Astrocyte (in vitro differentiated cells and primary cell): ENCODE results near the gene PNLIP. TPM values are rescaled to one million over a fixed set of nuclear protein-coding genes. Genes with fewer than 3 reads are reported as not detected.

Experiments
- DNase-seq: peaks from one replicate; pipeline ENCODE4 v3.0.0-alpha.2; 2010; ENCODE audit warnings: low read depth
- FAIRE-seq: peaks from 2 replicates; lab custom pipeline; 2011; peaks lifted over from hg19 to GRCh38; lab: Jason Lieb, UNC
- H2AFZ ChIP-seq: 2 replicates; pipeline ENCODE4 v1.6.0; 2012; ENCODE audit warnings: low read depth, low read length, inconsistent platforms
- H3K27ac ChIP-seq: 2 replicates; pipeline ENCODE4 v1.5.1; 2011; ENCODE audit warnings: low read depth, low read length, inconsistent platforms
- H3K27me3 ChIP-seq: 2 replicates; pipeline ENCODE4 v1.6.0; 2011; ENCODE audit warnings: low read length, inconsistent platforms; ENCODE audit not compliant: insufficient read depth
- H3K36me3 ChIP-seq: 2 replicates; pipeline ENCODE4 v1.5.1; 2011; ENCODE audit warnings: low read length, inconsistent platforms; ENCODE audit not compliant: insufficient read depth
- H3K4me1 ChIP-seq: 2 replicates; pipeline ENCODE4 v1.5.1; 2011; ENCODE audit warnings: low read length, inconsistent platforms; ENCODE audit not compliant: insufficient read depth
- H3K4me2 ChIP-seq: 2 replicates; pipeline ENCODE4 v1.6.0; 2012; ENCODE audit warnings: low read length, inconsistent platforms
- H3K4me3 ChIP-seq: 2 replicates; pipeline ENCODE4 v1.5.1; 2011; ENCODE audit warnings: low read depth, mild to moderate bottlenecking, low read length, inconsistent platforms; ENCODE audit not compliant: insufficient read depth
- H3K79me2 ChIP-seq: 2 replicates; pipeline ENCODE4 v1.6.0; 2012; ENCODE audit warnings: mild to moderate bottlenecking, low read length, inconsistent platforms; ENCODE audit not compliant: insufficient read depth
- H3K9ac ChIP-seq: 2 replicates; pipeline ENCODE4 v1.6.0; 2012; ENCODE audit warnings: mild to moderate bottlenecking, low read length, inconsistent platforms
- H3K9me3 ChIP-seq: 2 replicates; pipeline ENCODE4 v1.5.1; 2012; ENCODE audit warnings: low read depth, mild to moderate bottlenecking, low read length, inconsistent platforms; ENCODE audit not compliant: insufficient read depth
- H4K20me1 ChIP-seq: 2 replicates; pipeline ENCODE4 v1.6.0; 2012; ENCODE audit warnings: low read length, inconsistent platforms; ENCODE audit not compliant: insufficient read depth
- H3K27ac Mint-ChIP-seq: one replicate; pipeline ENCODE4 v1.8.0; 2021; ENCODE audit warnings: mild to moderate bottlenecking, mixed read lengths; ENCODE audit not compliant: unreplicated experiment
- H3K27me3 Mint-ChIP-seq: one replicate; pipeline ENCODE4 v1.8.0; 2021; ENCODE audit warnings: low read depth, mixed read lengths; ENCODE audit not compliant: unreplicated experiment
- H3K36me3 Mint-ChIP-seq: one replicate; pipeline ENCODE4 v1.8.0; 2021; ENCODE audit warnings: low read depth, mixed read lengths; ENCODE audit not compliant: unreplicated experiment
- H3K4me1 Mint-ChIP-seq: one replicate; pipeline ENCODE4 v1.8.0; 2021; ENCODE audit warnings: low read depth, mixed read lengths; ENCODE audit not compliant: unreplicated experiment
- H3K4me3 Mint-ChIP-seq: one replicate; pipeline ENCODE4 v1.8.0; 2021; ENCODE audit warnings: mild to moderate bottlenecking, moderate library complexity, mixed read lengths; ENCODE audit not compliant: unreplicated experiment
- H3K9me3 Mint-ChIP-seq: one replicate; pipeline ENCODE4 v1.8.0; 2021; ENCODE audit warnings: mild to moderate bottlenecking, mixed read lengths; ENCODE audit not compliant: unreplicated experiment
- EZH2 ChIP-seq: IDR thresholded peaks from 2 replicates; pipeline ENCODE4 v1.6.1; 2012; ENCODE audit warnings: mild to moderate bottlenecking, low read length, inconsistent platforms; ENCODE audit not compliant: insufficient read depth
- total RNA-seq: library from RNA; stranded (reverse); gene quantifications from 2 replicates; pipeline ENCODE4 v1.2.1, GENCODE V29; 2021
- TF ChIP-seq, protein P1 (sequence below): IDR thresholded peaks from 2 replicates; pipeline ENCODE4 v1.5.1; 2011; ENCODE audit warnings: low read depth, mild to moderate bottlenecking, inconsistent platforms, low read length, moderate library complexity; ENCODE audit not compliant: insufficient read depth

The PNLIP gene
- total RNA-seq, 1 donor from 2014 or later = not detected

DNA sequence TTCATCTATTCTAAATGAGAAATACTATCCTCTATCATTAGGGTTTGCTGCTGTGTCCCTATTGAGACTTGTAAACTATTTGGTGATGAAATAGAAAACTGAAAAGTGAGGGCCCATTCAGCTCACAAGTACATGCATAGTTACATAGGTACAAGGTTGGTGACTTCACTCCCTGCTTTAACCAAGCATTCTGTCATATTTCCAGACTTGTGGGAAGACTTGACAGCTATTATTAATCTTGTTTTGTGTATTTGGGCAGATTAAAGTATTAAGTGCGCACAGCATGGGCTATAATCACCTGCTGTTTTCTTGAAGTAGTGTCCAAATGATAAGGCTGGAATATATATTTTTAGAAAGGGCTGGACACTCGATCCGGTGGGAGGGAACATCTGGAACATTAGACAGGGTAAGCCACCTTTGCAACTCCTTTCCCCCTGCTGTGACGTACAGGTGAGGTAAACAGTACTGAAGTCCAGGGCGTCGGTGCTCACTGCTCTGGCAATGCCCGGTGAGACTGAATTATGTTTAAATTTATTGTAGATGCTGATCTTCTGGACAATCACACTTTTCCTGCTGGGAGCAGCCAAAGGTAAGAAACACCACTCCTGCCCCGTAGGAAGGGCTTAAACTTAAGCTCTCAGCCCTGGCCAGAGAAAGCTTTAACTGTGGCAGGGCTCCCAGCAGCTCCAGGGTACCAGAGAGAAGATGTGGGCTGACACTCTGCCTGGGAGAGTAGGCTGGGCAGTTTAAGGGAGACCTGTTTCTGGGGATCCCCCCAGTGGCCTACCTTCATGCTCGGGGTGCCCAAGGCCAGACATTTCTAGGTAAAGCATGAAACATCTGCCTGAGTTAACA lies 45.1 kb downstream of the PNLIP start, which contains the start of gene PNLIPRP1:
Gene PNLIPRP1, plus strand, starts transcription at position 370 of the 855 bp plus-strand sequence. Its CDS starts 171 bp downstream, at position 541.
- Histone ChIP-seq H3K4me2 (no peak within 1 kb of the TSS), H3K27me3 (no peaks in the 10 kb centered on the region), H3K79me2 (no peaks in the 10 kb centered on the region), H3K4me3 (no peak within 1 kb of the TSS), H4K20me1 (no peaks in the 10 kb centered on the region), H3K9ac (no peak within 1 kb of the TSS), H2AFZ (no peak within 1 kb of the TSS), H3K36me3 (no peaks in the 10 kb centered on the region), H3K27ac (no peak within 1 kb of the TSS), H3K9me3 (peaks cover 8% of the 10 kb centered on the region), H3K4me1 (no peaks in the 10 kb centered on the region)
- DNase-seq (no peak), FAIRE-seq (no peak)
- H3K9me3 Mint-ChIP-seq = no peaks in the 10 kb centered on the region
- no peak for TF ChIP-seq EZH2
- TF ChIP-seq, protein P1, sequence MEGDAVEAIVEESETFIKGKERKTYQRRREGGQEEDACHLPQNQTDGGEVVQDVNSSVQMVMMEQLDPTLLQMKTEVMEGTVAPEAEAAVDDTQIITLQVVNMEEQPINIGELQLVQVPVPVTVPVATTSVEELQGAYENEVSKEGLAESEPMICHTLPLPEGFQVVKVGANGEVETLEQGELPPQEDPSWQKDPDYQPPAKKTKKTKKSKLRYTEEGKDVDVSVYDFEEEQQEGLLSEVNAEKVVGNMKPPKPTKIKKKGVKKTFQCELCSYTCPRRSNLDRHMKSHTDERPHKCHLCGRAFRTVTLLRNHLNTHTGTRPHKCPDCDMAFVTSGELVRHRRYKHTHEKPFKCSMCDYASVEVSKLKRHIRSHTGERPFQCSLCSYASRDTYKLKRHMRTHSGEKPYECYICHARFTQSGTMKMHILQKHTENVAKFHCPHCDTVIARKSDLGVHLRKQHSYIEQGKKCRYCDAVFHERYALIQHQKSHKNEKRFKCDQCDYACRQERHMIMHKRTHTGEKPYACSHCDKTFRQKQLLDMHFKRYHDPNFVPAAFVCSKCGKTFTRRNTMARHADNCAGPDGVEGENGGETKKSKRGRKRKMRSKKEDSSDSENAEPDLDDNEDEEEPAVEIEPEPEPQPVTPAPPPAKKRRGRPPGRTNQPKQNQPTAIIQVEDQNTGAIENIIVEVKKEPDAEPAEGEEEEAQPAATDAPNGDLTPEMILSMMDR = no peak
- no peak within 1 kb of the TSS for H3K27ac Mint-ChIP-seq
- peaks cover 3% of the 10 kb centered on the region for H3K4me1 Mint-ChIP-seq
- H3K4me3 Mint-ChIP-seq = no peak within 1 kb of the TSS
- no peaks in the 10 kb centered on the region for H3K36me3 Mint-ChIP-seq
- peaks cover 21% of the 10 kb centered on the region for H3K27me3 Mint-ChIP-seq

DNA sequence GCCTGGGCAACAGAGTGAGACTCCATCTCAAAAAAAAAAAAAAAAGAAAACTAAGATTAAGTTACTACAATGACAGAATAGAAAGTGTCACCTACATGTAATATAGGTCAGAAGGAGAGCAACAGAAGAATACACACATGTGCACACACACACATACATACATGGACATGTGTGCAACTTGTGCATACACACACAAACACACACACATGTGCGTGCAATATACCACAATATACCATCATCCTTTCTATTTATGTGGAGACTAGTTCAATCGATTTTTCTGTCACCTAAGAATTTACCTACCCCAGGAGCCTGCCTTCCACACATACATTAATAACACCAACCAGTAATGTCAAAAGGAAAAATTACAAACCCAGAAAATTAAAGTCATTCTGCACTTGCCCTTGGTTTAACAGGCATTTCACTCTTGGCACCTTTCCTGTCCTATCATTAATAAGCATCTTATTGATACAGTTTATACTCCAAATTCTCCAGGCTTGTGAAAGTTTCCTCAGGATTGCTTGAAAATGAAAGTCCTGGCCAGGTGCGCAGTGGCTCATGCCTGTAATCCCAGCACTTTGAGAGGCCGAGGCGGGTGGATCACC lies 47.5 kb downstream of the PNLIP start:
- Mint-ChIP-seq H3K27me3 (peaks cover 26% of the 10 kb centered on the region), H3K36me3 (peaks cover 2% of the 10 kb centered on the region), H3K27ac (no peak overlapping the region), H3K4me1 (peaks cover 3% of the 10 kb centered on the region), H3K4me3 (no peak overlapping the region), H3K9me3 (no peaks in the 10 kb centered on the region)
- no peak overlapping the region for H3K27ac ChIP-seq
- no peak overlapping the region for H3K9ac ChIP-seq
- DNase-seq (no peak), FAIRE-seq (no peak)
- no peaks in the 10 kb centered on the region for H4K20me1 ChIP-seq
- no peak overlapping the region for H3K4me3 ChIP-seq
- H3K4me2 ChIP-seq = no peak overlapping the region
- H2AFZ ChIP-seq = no peak overlapping the region
- peaks cover 8% of the 10 kb centered on the region for H3K9me3 ChIP-seq
- no peaks in the 10 kb centered on the region for H3K36me3 ChIP-seq
- no peaks in the 10 kb centered on the region for H3K27me3 ChIP-seq
- no peak for TF ChIP-seq EZH2
- TF ChIP-seq, protein P1 = no peak
- H3K79me2 ChIP-seq = no peaks in the 10 kb centered on the region
- H3K4me1 ChIP-seq = no peaks in the 10 kb centered on the region
